ENCODE data around the gene RASAL3. TPM values are rescaled to one million over a fixed set of nuclear protein-coding genes. Genes with fewer than 3 reads are reported as not detected.

Gene RASAL3
- total RNA-seq, 1 donor from 2014 or later, result not detected

DNA sequence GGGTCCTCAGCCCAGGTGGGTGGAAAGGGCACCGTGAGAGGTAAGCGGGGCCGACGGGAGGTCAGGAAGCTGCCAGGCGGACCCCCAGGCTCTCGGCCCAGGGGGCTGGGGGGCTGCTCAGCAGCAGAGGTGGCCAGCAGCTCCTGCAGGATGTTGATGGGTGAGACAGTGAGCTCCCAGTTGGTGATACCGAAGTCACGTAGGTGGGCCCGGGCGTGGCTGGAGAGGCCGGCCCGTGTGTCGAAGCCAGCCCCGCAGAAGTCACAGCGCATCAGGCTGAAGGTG, 27.6 kb downstream of the RASAL3 start:
- Mint-ChIP-seq H3K36me3 (no peaks in the 10 kb centered on the region), H3K9me3 (no peaks in the 10 kb centered on the region), H3K4me1 (ENCODE audit: unreplicated experiment) (peaks cover under 1% of the 10 kb centered on the region), H3K4me3 (no peak overlapping the region), H3K27me3 (no peaks in the 10 kb centered on the region), H3K27ac (no peak overlapping the region)
- no peak for DNase-seq (ENCODE audit: extremely low spot score, unreplicated experiment)
- no peak for TF ChIP-seq CTCF (conservative IDR thresholded peaks at IDR 0.05)

- no peaks in the 10 kb centered on the region for H3K36me3 Mint-ChIP-seq
- no peak for TF ChIP-seq CTCF (conservative IDR thresholded peaks at IDR 0.05)
- no peak overlapping the region for H3K4me3 Mint-ChIP-seq
- no peak overlapping the region for H3K27ac Mint-ChIP-seq
- no peaks in the 10 kb centered on the region for H3K9me3 Mint-ChIP-seq
- no peaks in the 10 kb centered on the region for H3K27me3 Mint-ChIP-seq
- no peak for DNase-seq (ENCODE audit: extremely low spot score, unreplicated experiment)
- peaks cover 6% of the 10 kb centered on the region for H3K4me1 Mint-ChIP-seq (ENCODE audit: unreplicated experiment)
These were observed 28.1 kb downstream of the RASAL3 start for GRCh38 chr19:15436012-15436825.

DNA sequence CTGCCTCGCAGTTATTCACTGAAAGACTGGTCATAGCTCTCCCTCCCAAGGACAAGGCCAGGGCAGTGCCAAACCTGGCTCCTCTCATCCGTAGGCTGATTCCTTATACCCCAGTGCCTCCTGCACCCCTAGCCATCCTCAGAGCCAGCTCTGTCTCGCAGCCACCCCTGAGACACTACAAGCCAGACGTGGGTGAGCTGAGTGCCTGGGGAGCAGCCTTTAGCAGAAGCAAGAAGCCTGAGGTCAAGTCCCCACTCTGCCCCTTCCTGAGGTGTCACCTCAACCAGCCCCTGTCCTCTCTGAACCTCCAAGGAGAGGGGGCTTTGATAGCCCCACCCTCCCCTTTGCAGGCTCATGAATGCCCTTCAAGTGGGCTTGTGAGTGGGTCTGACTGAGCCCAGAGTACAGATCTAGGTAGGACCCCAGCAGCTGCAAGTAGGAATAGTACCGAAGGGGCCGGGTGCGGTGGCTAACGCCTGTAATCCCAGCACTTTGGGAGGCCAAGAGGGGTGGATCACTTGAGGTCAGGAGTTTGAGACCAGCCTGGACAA, 30.8 kb downstream of the RASAL3 start:
- H3K27ac Mint-ChIP-seq, result peak overlapping the region; percentile 99

GRCh38 chr19:15432629-15433518, 31.5 kb downstream of the RASAL3 start:
- Mint-ChIP-seq H3K27ac (peak overlapping the region; percentile 99), H3K27me3 (no peaks in the 10 kb centered on the region), H3K4me1 (ENCODE audit: unreplicated experiment) (peaks cover 12% of the 10 kb centered on the region), H3K4me3 (peak overlapping the region; percentile 99), H3K36me3 (no peaks in the 10 kb centered on the region), H3K9me3 (no peaks in the 10 kb centered on the region)
- DNase-seq (ENCODE audit: extremely low spot score, unreplicated experiment), result peak; percentile 95
- TF ChIP-seq CTCF (conservative IDR thresholded peaks at IDR 0.05), result no peak

More for the DNA sequence above, 30.8 kb downstream of the RASAL3 start:
- H3K9me3 Mint-ChIP-seq, result no peaks in the 10 kb centered on the region
- peak overlapping the region; percentile 99 for H3K4me3 Mint-ChIP-seq
- no peaks in the 10 kb centered on the region for H3K36me3 Mint-ChIP-seq
- DNase-seq (ENCODE audit: extremely low spot score, unreplicated experiment), result no peak
- no peak for TF ChIP-seq CTCF (conservative IDR thresholded peaks at IDR 0.05)
- H3K27me3 Mint-ChIP-seq, result no peaks in the 10 kb centered on the region
- H3K4me1 Mint-ChIP-seq (ENCODE audit: unreplicated experiment), result peaks cover 12% of the 10 kb centered on the region

GRCh38 chr19:15432018-15432494, 32.3 kb downstream of the RASAL3 start:
- H3K36me3 Mint-ChIP-seq, result no peaks in the 10 kb centered on the region
- peak overlapping the region; percentile 97 for H3K27ac Mint-ChIP-seq
- no peak for TF ChIP-seq CTCF (conservative IDR thresholded peaks at IDR 0.05)
- DNase-seq (ENCODE audit: extremely low spot score, unreplicated experiment), result no peak
- no peaks in the 10 kb centered on the region for H3K9me3 Mint-ChIP-seq
- H3K4me3 Mint-ChIP-seq, result peak overlapping the region; percentile 98
- H3K27me3 Mint-ChIP-seq, result no peaks in the 10 kb centered on the region
- H3K4me1 Mint-ChIP-seq (ENCODE audit: unreplicated experiment), result peaks cover 12% of the 10 kb centered on the region
